Raji (cell line): ENCODE data around the gene ENTPD5.

Experiments
- POLR2A ChIP-seq: IDR thresholded peaks from 2 replicates; pipeline ENCODE4 v1.6.1; 2011; ENCODE audit warnings: low read depth, low read length, control low read depth; ENCODE audit not compliant: insufficient read depth

The ENTPD5 gene

GRCh38 chr14:74018586-74019407 lies at the start of gene ENTPD5, which contains the start of gene BBOF1:
Gene ENTPD5 (minus strand): TSS chr14:74019288. CDS start chr14:73988102, 31,186 bp downstream.
Gene BBOF1 (plus strand): TSS chr14:74019349. CDS start chr14:74019479, 130 bp downstream.
- TF ChIP-seq POLR2A, result peak; percentile 90

GRCh38 chr14:74065746-74066575 lies 46.9 kb upstream of the ENTPD5 start:
- no peak for TF ChIP-seq POLR2A

GRCh38 chr14:74064883-74065282 lies 45.8 kb upstream of the ENTPD5 start:
- no peak for TF ChIP-seq POLR2A

GRCh38 chr14:74064426-74064825 lies 45.3 kb upstream of the ENTPD5 start:
- TF ChIP-seq POLR2A, result no peak

- TF ChIP-seq POLR2A, result no peak
Observed at GRCh38 chr14:74062809-74063150, 43.7 kb upstream of the ENTPD5 start.

GRCh38 chr14:74049876-74050495 lies 30.9 kb upstream of the ENTPD5 start:
- no peak for TF ChIP-seq POLR2A

- no peak for TF ChIP-seq POLR2A
Observed at GRCh38 chr14:74048281-74048680, 29.2 kb upstream of the ENTPD5 start.

- no peak for TF ChIP-seq POLR2A
Observed at GRCh38 chr14:74045522-74045921, 26.4 kb upstream of the ENTPD5 start.

GRCh38 chr14:74042296-74042695 lies 23.2 kb upstream of the ENTPD5 start:
- no peak for TF ChIP-seq POLR2A

GRCh38 chr14:74038020-74038859 lies 19.2 kb upstream of the ENTPD5 start:
- no peak for TF ChIP-seq POLR2A

GRCh38 chr14:74035556-74035955 lies 16.5 kb upstream of the ENTPD5 start:
- no peak for TF ChIP-seq POLR2A

GRCh38 chr14:74034572-74034971 lies 15.5 kb upstream of the ENTPD5 start:
- TF ChIP-seq POLR2A, result no peak

- TF ChIP-seq POLR2A, result no peak
Observed at GRCh38 chr14:74029136-74029535, 10.0 kb upstream of the ENTPD5 start.

- no peak for TF ChIP-seq POLR2A
Observed at GRCh38 chr14:74022346-74022745, 3.3 kb upstream of the ENTPD5 start.
